GM18519 (cell line): ENCODE results near the gene SUN1.
A peak's percentile ranks its signal among the peaks of the same experiment; 100 is the strongest.

ENCODE experiments used
- ATAC-seq: cut with Tn5 transposase; IDR thresholded peaks from one replicate; pipeline ENCODE4 v1.9.1; 2021; ENCODE audit warnings: mild to moderate bottlenecking, moderate library complexity; ENCODE audit not compliant: unreplicated experiment, low FRiP score

The SUN1 gene

GRCh38 chr7:875476-876076 is 43.3 kb downstream of the SUN1 start:
- no peak for ATAC-seq

- peak; percentile 48 for ATAC-seq
These were observed 44.0 kb downstream of the SUN1 start, which contains the start of gene GET4 for GRCh38 chr7:876077-876971. TSS of gene GET4 (plus strand) at chr7:876554. CDS start at chr7:876646, 92 bp downstream.

- no peak for ATAC-seq
These were observed 44.7 kb downstream of the SUN1 start for GRCh38 chr7:876972-877311.

- no peak for ATAC-seq
These were observed 45.3 kb downstream of the SUN1 start for GRCh38 chr7:877312-878232.

- ATAC-seq = no peak
These were observed 46.8 kb downstream of the SUN1 start for GRCh38 chr7:879093-879492.

GRCh38 chr7:879706-880105 is 47.4 kb downstream of the SUN1 start:
- ATAC-seq = no peak

- no peak for ATAC-seq
These were observed 48.2 kb downstream of the SUN1 start for GRCh38 chr7:880450-880849.

GRCh38 chr7:881441-882234 is 49.4 kb downstream of the SUN1 start:
- ATAC-seq = no peak

- ATAC-seq = no peak
These were observed 50.2 kb downstream of the SUN1 start for GRCh38 chr7:882336-883035.

GRCh38 chr7:883055-884021 is 51.1 kb downstream of the SUN1 start:
- no peak for ATAC-seq

- ATAC-seq = no peak
These were observed 52.1 kb downstream of the SUN1 start for GRCh38 chr7:884191-885003.

- no peak for ATAC-seq
These were observed 53.1 kb downstream of the SUN1 start for GRCh38 chr7:885261-885892.

- no peak for ATAC-seq
These were observed 53.8 kb downstream of the SUN1 start for GRCh38 chr7:885893-886625.

- no peak for ATAC-seq
These were observed 54.6 kb downstream of the SUN1 start for GRCh38 chr7:886626-887487.

GRCh38 chr7:887488-887820 is 55.2 kb downstream of the SUN1 start:
- no peak for ATAC-seq
